ENCODE data around the gene GLIS1. TPM values are rescaled to one million over a fixed set of nuclear protein-coding genes. Genes with fewer than 3 reads are reported as not detected.

Gene GLIS1
- total and polyA plus RNA-seq, 2 experiments from 2014 or later = 0.22 to 0.61 TPM

- no peaks in the 10 kb centered on the region for H3K79me2 ChIP-seq (ENCODE audit: insufficient read depth)
- no peak overlapping the region for H3K4me3 ChIP-seq
- no peak overlapping the region for H3K27ac ChIP-seq
- H4K20me1 ChIP-seq (ENCODE audit: insufficient read depth) = no peaks in the 10 kb centered on the region
- TF ChIP-seq EZH2phosphoT487 (IDR thresholded peaks at IDR 0.05; ENCODE audit: insufficient read depth, low read depth) (no peak), EZH2 (IDR thresholded peaks at IDR 0.05; ENCODE audit: insufficient read depth, poor library complexity, severe bottlenecking) (no peak)
- DNase-seq = no peak
- H3K9me2 ChIP-seq (ENCODE audit: insufficient read depth) = no peaks in the 10 kb centered on the region
- no peak overlapping the region for H2AFZ ChIP-seq
- H3K9me3 ChIP-seq (ENCODE audit: low read depth) = no peaks in the 10 kb centered on the region
- no peak overlapping the region for H3K9ac ChIP-seq
- no peaks in the 10 kb centered on the region for H3F3A ChIP-seq (ENCODE audit: insufficient read depth)
- no peaks in the 10 kb centered on the region for H3K27me3 ChIP-seq (replicated peaks; ENCODE audit: insufficient read depth)
- in situ Hi-C loops (cut with MboI) = no loop called here
- WGBS, 2 experiments (ENCODE audit: low coverage in 1 of 2, low lambda C conversion rate in 2 of 2, missing lambda C conversion rate in 2 of 2) = 91 to 94% methylated on average over 16 to 17 of the region's 17 CpGs
- H3K4me1 ChIP-seq (ENCODE audit: insufficient read depth) = peaks cover 16% of the 10 kb centered on the region
- no peaks in the 10 kb centered on the region for H3K36me3 ChIP-seq (ENCODE audit: low read depth)
- H3K4me2 ChIP-seq (ENCODE audit: unreplicated experiment) = no peak overlapping the region
Measured at GRCh38 chr1:53548031-53548491, 190.9 kb downstream of the GLIS1 start.

- TF ChIP-seq EZH2phosphoT487 (IDR thresholded peaks at IDR 0.05; ENCODE audit: insufficient read depth, low read depth) (no peak), EZH2 (IDR thresholded peaks at IDR 0.05; ENCODE audit: insufficient read depth, poor library complexity, severe bottlenecking) (no peak)
- in situ Hi-C loops (cut with MboI) = no loop called here
- Histone ChIP-seq H2AFZ (no peak overlapping the region), H3K4me3 (no peak overlapping the region), H3K4me2 (ENCODE audit: unreplicated experiment) (no peak overlapping the region), H4K20me1 (ENCODE audit: insufficient read depth) (no peaks in the 10 kb centered on the region), H3K27ac (no peak overlapping the region), H3K27me3 (replicated peaks; ENCODE audit: insufficient read depth) (no peaks in the 10 kb centered on the region), H3K9me3 (ENCODE audit: low read depth) (no peaks in the 10 kb centered on the region), H3K79me2 (ENCODE audit: insufficient read depth) (no peaks in the 10 kb centered on the region), H3K36me3 (ENCODE audit: low read depth) (no peaks in the 10 kb centered on the region), H3K9me2 (ENCODE audit: insufficient read depth) (no peaks in the 10 kb centered on the region), H3K4me1 (ENCODE audit: insufficient read depth) (peaks cover 23% of the 10 kb centered on the region), H3K9ac (no peak overlapping the region), H3F3A (ENCODE audit: insufficient read depth) (no peaks in the 10 kb centered on the region)
- DNase-seq = no peak
- WGBS, 2 experiments (ENCODE audit: low coverage in 1 of 2, low lambda C conversion rate in 2 of 2, missing lambda C conversion rate in 2 of 2) = 73 to 78% methylated on average over 10 of the region's 10 CpGs
Measured at GRCh38 chr1:53547231-53547790, 191.7 kb downstream of the GLIS1 start.

- WGBS, 2 experiments (ENCODE audit: low coverage in 1 of 2, low lambda C conversion rate in 2 of 2, missing lambda C conversion rate in 2 of 2) = 67 to 69% methylated on average over 13 of the region's 13 CpGs
- in situ Hi-C loops (cut with MboI) = no loop called here
- Histone ChIP-seq H3K9me3 (ENCODE audit: low read depth) (no peaks in the 10 kb centered on the region), H3K79me2 (ENCODE audit: insufficient read depth) (no peaks in the 10 kb centered on the region), H3F3A (ENCODE audit: insufficient read depth) (peaks cover 5% of the 10 kb centered on the region; the same call in 1 of the 2 replicates), H3K27me3 (replicated peaks; ENCODE audit: insufficient read depth) (no peaks in the 10 kb centered on the region), H2AFZ (no peak overlapping the region), H4K20me1 (ENCODE audit: insufficient read depth) (no peaks in the 10 kb centered on the region), H3K4me2 (ENCODE audit: unreplicated experiment) (no peak overlapping the region), H3K4me1 (ENCODE audit: insufficient read depth) (peaks cover 31% of the 10 kb centered on the region), H3K9ac (0 out of 2 replicates have a peak overlapping the region, but pooled peaks have one; percentile 38), H3K9me2 (ENCODE audit: insufficient read depth) (no peaks in the 10 kb centered on the region), H3K36me3 (ENCODE audit: low read depth) (no peaks in the 10 kb centered on the region), H3K27ac (no peak overlapping the region), H3K4me3 (no peak overlapping the region)
- TF ChIP-seq EZH2phosphoT487 (IDR thresholded peaks at IDR 0.05; ENCODE audit: insufficient read depth, low read depth) (no peak), EZH2 (IDR thresholded peaks at IDR 0.05; ENCODE audit: insufficient read depth, poor library complexity, severe bottlenecking) (no peak)
- no peak for DNase-seq
Measured at GRCh38 chr1:53546409-53547155, 192.4 kb downstream of the GLIS1 start.

- H3F3A ChIP-seq (ENCODE audit: insufficient read depth) = peaks cover 11% of the 10 kb centered on the region
- H3K9ac ChIP-seq = peak overlapping the region; percentile 38; the same call in 1 of the 2 replicates
- TF ChIP-seq EZH2 (IDR thresholded peaks at IDR 0.05; ENCODE audit: insufficient read depth, poor library complexity, severe bottlenecking) (no peak), EZH2phosphoT487 (IDR thresholded peaks at IDR 0.05; ENCODE audit: insufficient read depth, low read depth) (no peak)
- WGBS, 2 experiments (ENCODE audit: low coverage in 1 of 2, low lambda C conversion rate in 2 of 2, missing lambda C conversion rate in 2 of 2) = 18% methylated on average over 17 of the region's 17 CpGs
- DNase-seq = peak; percentile 80
- no peak overlapping the region for H2AFZ ChIP-seq
- H3K79me2 ChIP-seq (ENCODE audit: insufficient read depth) = no peaks in the 10 kb centered on the region
- H3K9me3 ChIP-seq (ENCODE audit: low read depth) = no peaks in the 10 kb centered on the region
- H3K9me2 ChIP-seq (ENCODE audit: insufficient read depth) = no peaks in the 10 kb centered on the region
- H4K20me1 ChIP-seq (ENCODE audit: insufficient read depth) = no peaks in the 10 kb centered on the region
- no peaks in the 10 kb centered on the region for H3K27me3 ChIP-seq (replicated peaks; ENCODE audit: insufficient read depth)
- H3K4me1 ChIP-seq (ENCODE audit: insufficient read depth) = peaks cover 34% of the 10 kb centered on the region
- no peak overlapping the region for H3K4me3 ChIP-seq
- in situ Hi-C loops (cut with MboI) = no loop called here
- no peaks in the 10 kb centered on the region for H3K36me3 ChIP-seq (ENCODE audit: low read depth)
- no peak overlapping the region for H3K27ac ChIP-seq
- H3K4me2 ChIP-seq (ENCODE audit: unreplicated experiment) = no peak overlapping the region
Measured at GRCh38 chr1:53545663-53546408, 193.1 kb downstream of the GLIS1 start.

Measured in GM23248 (cell line).